Central memory CD8-positive, alpha-beta T cell (primary cell): ENCODE data around the gene RIMBP2.

Experiments used
- ATAC-seq: fragments of 150-1000 bp; cut with Tn5 transposase; replicated peaks from 2 replicates; pipeline ENCODE4 v1.10.0; 2022; ENCODE audit warnings: mild to moderate bottlenecking, moderate FRiP score, moderate number of reproducible peaks; ENCODE audit not compliant: poor library complexity, severe bottlenecking; ENCODE audit errors: extremely low read depth
- DNase-seq, 2 donors: peaks; one replicate each; pipeline ENCODE4 v3.0.0; 2021; ENCODE audit warnings: low spot score in 2 of 2
- H3K27ac Mint-ChIP-seq: one replicate; pipeline ENCODE4 v1.8.0; 2022; ENCODE audit warnings: low read depth, mild to moderate bottlenecking, moderate library complexity, mixed read lengths
- H3K27me3 Mint-ChIP-seq: one replicate; pipeline ENCODE4 v1.8.0; 2022; ENCODE audit warnings: mixed read lengths
- H3K36me3 Mint-ChIP-seq: one replicate; pipeline ENCODE4 v1.8.0; 2022; ENCODE audit warnings: mild to moderate bottlenecking, moderate library complexity, mixed read lengths; ENCODE audit not compliant: insufficient read depth
- H3K4me1 Mint-ChIP-seq: one replicate; pipeline ENCODE4 v1.8.0; 2022; ENCODE audit warnings: mixed read lengths
- H3K4me3 Mint-ChIP-seq: one replicate; pipeline ENCODE4 v1.8.0; 2022; ENCODE audit warnings: mild to moderate bottlenecking, moderate library complexity, mixed read lengths
- H3K9me3 Mint-ChIP-seq: one replicate; pipeline ENCODE4 v1.8.0; 2022; ENCODE audit warnings: mixed read lengths

Gene RIMBP2

GRCh38 chr12:130485291-130486145 is 230.6 kb downstream of the RIMBP2 start:
- DNase-seq, result no peak
- Mint-ChIP-seq H3K27ac (no peak overlapping the region), H3K36me3 (no peaks in the 10 kb centered on the region), H3K4me3 (no peak overlapping the region), H3K4me1 (no peaks in the 10 kb centered on the region), H3K9me3 (no peaks in the 10 kb centered on the region), H3K27me3 (peaks cover 19% of the 10 kb centered on the region)
- no peak for ATAC-seq

GRCh38 chr12:130484221-130484620 is 231.9 kb downstream of the RIMBP2 start:
- Mint-ChIP-seq H3K27me3 (peaks cover 16% of the 10 kb centered on the region), H3K4me1 (no peaks in the 10 kb centered on the region), H3K36me3 (no peaks in the 10 kb centered on the region), H3K9me3 (no peaks in the 10 kb centered on the region), H3K4me3 (no peak overlapping the region), H3K27ac (no peak overlapping the region)
- ATAC-seq (no peak), DNase-seq (no peak)

GRCh38 chr12:130483616-130484180 is 232.4 kb downstream of the RIMBP2 start:
- DNase-seq (no peak), ATAC-seq (no peak)
- Mint-ChIP-seq H3K27me3 (peaks cover 11% of the 10 kb centered on the region), H3K4me3 (no peak overlapping the region), H3K9me3 (no peaks in the 10 kb centered on the region), H3K27ac (no peak overlapping the region), H3K36me3 (no peaks in the 10 kb centered on the region), H3K4me1 (no peaks in the 10 kb centered on the region)

GRCh38 chr12:130482448-130482847 is 233.7 kb downstream of the RIMBP2 start:
- no peaks in the 10 kb centered on the region for H3K36me3 Mint-ChIP-seq

GRCh38 chr12:130481392-130481879 is 234.7 kb downstream of the RIMBP2 start:
- ATAC-seq, result no peak
- DNase-seq, result no peak
- Mint-ChIP-seq H3K27ac (no peak overlapping the region), H3K4me3 (no peak overlapping the region), H3K27me3 (no peaks in the 10 kb centered on the region), H3K36me3 (no peaks in the 10 kb centered on the region), H3K4me1 (no peaks in the 10 kb centered on the region), H3K9me3 (no peaks in the 10 kb centered on the region)

More at GRCh38 chr12:130482448-130482847, 233.7 kb downstream of the RIMBP2 start:
- no peaks in the 10 kb centered on the region for H3K27me3 Mint-ChIP-seq
- H3K4me1 Mint-ChIP-seq, result no peaks in the 10 kb centered on the region
- DNase-seq, result no peak
- H3K9me3 Mint-ChIP-seq, result no peaks in the 10 kb centered on the region
- H3K27ac Mint-ChIP-seq, result no peak overlapping the region
- no peak overlapping the region for H3K4me3 Mint-ChIP-seq
- no peak for ATAC-seq

- no peaks in the 10 kb centered on the region for H3K27me3 Mint-ChIP-seq
- H3K4me3 Mint-ChIP-seq, result no peak overlapping the region
- no peaks in the 10 kb centered on the region for H3K9me3 Mint-ChIP-seq
- ATAC-seq, result no peak
- H3K27ac Mint-ChIP-seq, result no peak overlapping the region
- H3K4me1 Mint-ChIP-seq, result no peaks in the 10 kb centered on the region
- DNase-seq, result no peak
- no peaks in the 10 kb centered on the region for H3K36me3 Mint-ChIP-seq
Measured at GRCh38 chr12:130480887-130481286, 235.2 kb downstream of the RIMBP2 start.

GRCh38 chr12:130480231-130480630 is 235.9 kb downstream of the RIMBP2 start:
- Mint-ChIP-seq H3K36me3 (no peaks in the 10 kb centered on the region), H3K9me3 (no peaks in the 10 kb centered on the region), H3K27ac (no peak overlapping the region), H3K4me3 (no peak overlapping the region), H3K4me1 (no peaks in the 10 kb centered on the region), H3K27me3 (no peaks in the 10 kb centered on the region)
- no peak for ATAC-seq
- DNase-seq, result no peak

GRCh38 chr12:130479401-130480125 is 236.5 kb downstream of the RIMBP2 start:
- no peak for DNase-seq
- Mint-ChIP-seq H3K27ac (no peak overlapping the region), H3K4me1 (no peaks in the 10 kb centered on the region), H3K36me3 (no peaks in the 10 kb centered on the region), H3K27me3 (no peaks in the 10 kb centered on the region), H3K4me3 (no peak overlapping the region), H3K9me3 (no peaks in the 10 kb centered on the region)
- no peak for ATAC-seq

GRCh38 chr12:130478786-130479185 is 237.3 kb downstream of the RIMBP2 start:
- Mint-ChIP-seq H3K4me3 (no peak overlapping the region), H3K27me3 (no peaks in the 10 kb centered on the region), H3K36me3 (no peaks in the 10 kb centered on the region), H3K27ac (no peak overlapping the region), H3K9me3 (no peaks in the 10 kb centered on the region), H3K4me1 (no peaks in the 10 kb centered on the region)
- DNase-seq (no peak), ATAC-seq (no peak)

- Mint-ChIP-seq H3K36me3 (no peaks in the 10 kb centered on the region), H3K4me3 (no peak overlapping the region), H3K9me3 (no peaks in the 10 kb centered on the region), H3K27ac (no peak overlapping the region), H3K4me1 (no peaks in the 10 kb centered on the region), H3K27me3 (no peaks in the 10 kb centered on the region)
- ATAC-seq (no peak), DNase-seq (no peak)
Measured at GRCh38 chr12:130477701-130478100, 238.4 kb downstream of the RIMBP2 start.

GRCh38 chr12:130477266-130477665 is 238.8 kb downstream of the RIMBP2 start:
- Mint-ChIP-seq H3K4me1 (no peaks in the 10 kb centered on the region), H3K27me3 (no peaks in the 10 kb centered on the region), H3K36me3 (no peaks in the 10 kb centered on the region), H3K4me3 (no peak overlapping the region), H3K9me3 (no peaks in the 10 kb centered on the region), H3K27ac (no peak overlapping the region)
- ATAC-seq (no peak), DNase-seq (no peak)

- ATAC-seq, result no peak
- H3K4me1 Mint-ChIP-seq, result no peaks in the 10 kb centered on the region
- H3K27me3 Mint-ChIP-seq, result no peaks in the 10 kb centered on the region
- no peaks in the 10 kb centered on the region for H3K9me3 Mint-ChIP-seq
- H3K36me3 Mint-ChIP-seq, result no peaks in the 10 kb centered on the region
- H3K27ac Mint-ChIP-seq, result no peak overlapping the region
- H3K4me3 Mint-ChIP-seq, result no peak overlapping the region
- no peak for DNase-seq
Measured at GRCh38 chr12:130476451-130477135, 239.5 kb downstream of the RIMBP2 start.
